GM18867 (cell line): ENCODE data around the gene CDH1.

Experiments
- ATAC-seq: cut with Tn5 transposase; IDR thresholded peaks from one replicate; pipeline ENCODE4 v1.9.1; 2021; ENCODE audit warnings: mild to moderate bottlenecking, moderate library complexity; ENCODE audit not compliant: unreplicated experiment

Gene CDH1

GRCh38 chr16:68759062-68759461 lies 22.0 kb downstream of the CDH1 start:
- ATAC-seq: no peak

GRCh38 chr16:68760671-68761275 lies 23.7 kb downstream of the CDH1 start:
- ATAC-seq: peak; percentile 56

- ATAC-seq: no peak
Observed at GRCh38 chr16:68762996-68763756, 26.1 kb downstream of the CDH1 start.

- ATAC-seq: no peak
Observed at GRCh38 chr16:68764862-68765261, 27.8 kb downstream of the CDH1 start.

- no peak for ATAC-seq
Observed at GRCh38 chr16:68767581-68767980, 30.5 kb downstream of the CDH1 start.

- no peak for ATAC-seq
Observed at GRCh38 chr16:68768175-68768574, 31.1 kb downstream of the CDH1 start.

GRCh38 chr16:68768771-68769170 lies 31.7 kb downstream of the CDH1 start:
- ATAC-seq: no peak

- ATAC-seq: no peak
Observed at GRCh38 chr16:68770671-68771070, 33.6 kb downstream of the CDH1 start.

GRCh38 chr16:68772030-68772681 lies 35.1 kb downstream of the CDH1 start:
- no peak for ATAC-seq

GRCh38 chr16:68772871-68773270 lies 35.8 kb downstream of the CDH1 start:
- no peak for ATAC-seq

- ATAC-seq: no peak
Observed at GRCh38 chr16:68774982-68775634, 38.0 kb downstream of the CDH1 start.

- ATAC-seq: peak; percentile 89
Observed at GRCh38 chr16:68776821-68777485, 39.9 kb downstream of the CDH1 start.

- no peak for ATAC-seq
Observed at GRCh38 chr16:68778551-68779231, 41.6 kb downstream of the CDH1 start.

GRCh38 chr16:68779891-68780290 lies 42.8 kb downstream of the CDH1 start:
- no peak for ATAC-seq

GRCh38 chr16:68781784-68782183 lies 44.7 kb downstream of the CDH1 start:
- ATAC-seq: no peak

- ATAC-seq: no peak
Observed at GRCh38 chr16:68782198-68783174, 45.4 kb downstream of the CDH1 start.

GRCh38 chr16:68784226-68784625 lies 47.1 kb downstream of the CDH1 start:
- no peak for ATAC-seq

GRCh38 chr16:68784721-68785120 lies 47.6 kb downstream of the CDH1 start:
- ATAC-seq: no peak

- ATAC-seq: no peak
Observed at GRCh38 chr16:68785715-68786114, 48.6 kb downstream of the CDH1 start.
